ENCODE measurements around the gene CMTR1.

- TF ChIP-seq ZNF274 (IDR thresholded peaks at IDR 0.05; ENCODE audit: low read depth, low read length): no peak
- TF ChIP-seq YY1 (IDR thresholded peaks at IDR 0.05; ENCODE audit: insufficient read depth, insufficient read length): no peak
- no peak for TF ChIP-seq SUZ12 (IDR thresholded peaks at IDR 0.05; ENCODE audit: extremely low read depth, insufficient read depth, insufficient read length)
Measured at GRCh38 chr6:37396571-37397180, 36.3 kb upstream of the CMTR1 start.

Measured in NT2/D1 (cell line).